GM18505 (cell line): ENCODE measurements around the gene AP2M1.

Experiments used
- ATAC-seq: cut with Tn5 transposase; IDR thresholded peaks from one replicate; pipeline ENCODE4 v1.9.1; 2021; ENCODE audit not compliant: unreplicated experiment
- POLR2A ChIP-seq: IDR thresholded peaks from 4 replicates; pipeline ENCODE4 v1.6.1; 2011; ENCODE audit warnings: borderline replicate concordance; ENCODE audit not compliant: insufficient read depth, insufficient read length; ENCODE audit errors: extremely low read depth

AP2M1 gene

DNA sequence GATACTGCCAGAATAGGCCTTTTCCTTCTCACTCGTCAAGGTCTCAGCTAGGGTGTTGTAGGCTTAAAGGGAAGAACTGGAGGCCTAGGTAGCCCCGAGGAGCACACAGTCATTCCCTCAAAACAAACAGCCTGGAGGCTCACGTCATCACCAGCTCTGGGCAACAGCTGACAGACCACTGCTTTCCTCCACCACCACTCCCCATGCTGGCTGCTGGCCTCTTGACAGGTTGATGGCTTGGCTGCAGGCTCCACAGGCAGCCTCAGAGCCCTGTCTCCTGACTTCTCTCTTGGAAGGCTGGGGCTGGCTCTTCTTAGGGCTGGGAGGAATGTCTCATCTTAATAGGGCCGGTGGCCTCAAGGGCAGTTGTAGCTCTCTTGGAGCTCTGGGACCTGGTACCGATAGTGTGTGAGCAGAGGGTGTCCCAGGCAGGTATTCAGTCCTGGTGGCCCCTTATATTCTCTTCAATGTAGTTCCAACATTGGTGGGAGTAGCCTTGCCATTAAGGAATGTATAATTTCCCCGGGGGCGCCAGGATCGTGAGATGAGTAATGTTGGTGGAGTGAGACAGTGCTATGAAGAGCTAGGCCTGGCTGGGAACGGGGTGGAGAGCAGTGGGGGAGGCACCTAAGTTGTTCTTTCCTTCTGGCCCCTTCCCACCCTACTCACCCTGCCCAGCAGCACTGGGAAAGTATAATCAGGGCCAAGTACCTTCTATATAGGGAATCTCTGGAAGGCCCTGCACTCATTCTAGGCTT is 6.1 kb upstream of the AP2M1 start:
- no peak for ATAC-seq
- no peak for TF ChIP-seq POLR2A

DNA sequence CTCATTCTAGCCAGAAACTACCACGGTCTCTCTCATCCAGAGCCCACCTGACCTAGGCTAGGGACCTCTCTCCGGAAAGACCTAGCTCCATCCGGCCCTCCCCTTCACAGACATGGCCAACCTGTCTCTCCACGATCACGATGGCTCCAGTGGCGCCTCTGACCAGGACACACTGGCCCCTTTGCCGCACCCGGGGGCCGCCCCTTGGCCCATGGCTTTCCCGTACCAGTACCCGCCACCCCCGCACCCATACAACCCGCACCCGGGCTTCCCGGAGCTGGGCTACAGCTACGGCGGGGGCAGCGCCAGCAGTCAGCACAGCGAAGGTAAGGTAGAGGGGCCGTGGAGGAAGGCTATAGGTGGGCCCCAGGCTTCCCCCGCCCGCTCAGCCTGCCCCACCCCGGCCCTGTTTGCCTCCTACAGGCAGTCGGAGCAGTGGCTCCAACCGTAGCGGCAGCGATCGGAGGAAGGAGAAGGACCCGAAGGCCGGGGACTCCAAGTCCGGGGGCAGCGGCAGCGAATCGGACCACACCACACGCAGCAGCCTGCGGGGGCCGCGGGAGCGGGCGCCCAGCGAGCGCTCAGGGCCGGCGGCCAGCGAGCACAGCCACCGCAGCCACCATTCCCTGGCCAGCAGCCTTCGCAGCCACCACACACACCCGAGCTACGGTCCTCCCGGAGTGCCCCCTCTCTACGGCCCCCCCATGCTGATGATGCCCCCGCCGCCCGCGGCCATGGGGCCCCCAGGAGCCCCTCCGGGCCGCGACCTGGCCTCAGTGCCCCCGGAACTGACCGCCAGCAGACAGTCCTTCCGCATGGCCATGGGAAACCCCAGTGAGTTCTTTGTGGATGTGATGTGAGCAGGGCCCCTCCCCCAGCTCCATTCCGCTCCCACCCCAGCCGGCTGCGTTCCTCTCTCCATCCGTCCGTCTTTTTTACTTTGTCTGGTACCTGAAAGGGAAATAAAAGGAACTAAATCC is 4.5 kb upstream of the AP2M1 start:
- no peak for TF ChIP-seq POLR2A
- no peak for ATAC-seq

DNA sequence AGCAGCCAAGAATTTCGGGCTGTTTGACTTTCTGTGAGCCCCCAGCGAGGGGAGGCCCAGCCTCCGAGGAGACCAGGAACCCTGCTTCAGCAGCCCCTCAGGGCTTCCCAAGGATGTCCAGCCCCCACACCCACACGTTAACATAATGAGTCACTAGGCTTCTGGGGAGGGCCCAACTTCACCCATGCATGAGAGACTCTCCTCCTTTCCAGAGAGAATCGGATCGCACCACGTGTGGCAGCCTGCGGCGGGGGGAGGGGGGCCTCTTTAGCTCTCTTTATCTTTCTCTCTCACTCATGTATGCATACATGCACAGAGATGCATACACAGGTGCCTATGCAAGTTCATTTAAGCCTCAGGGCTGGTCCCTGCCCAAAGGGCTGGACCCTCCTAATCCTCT is 3.1 kb upstream of the AP2M1 start:
- no peak for ATAC-seq
- no peak for TF ChIP-seq POLR2A

DNA sequence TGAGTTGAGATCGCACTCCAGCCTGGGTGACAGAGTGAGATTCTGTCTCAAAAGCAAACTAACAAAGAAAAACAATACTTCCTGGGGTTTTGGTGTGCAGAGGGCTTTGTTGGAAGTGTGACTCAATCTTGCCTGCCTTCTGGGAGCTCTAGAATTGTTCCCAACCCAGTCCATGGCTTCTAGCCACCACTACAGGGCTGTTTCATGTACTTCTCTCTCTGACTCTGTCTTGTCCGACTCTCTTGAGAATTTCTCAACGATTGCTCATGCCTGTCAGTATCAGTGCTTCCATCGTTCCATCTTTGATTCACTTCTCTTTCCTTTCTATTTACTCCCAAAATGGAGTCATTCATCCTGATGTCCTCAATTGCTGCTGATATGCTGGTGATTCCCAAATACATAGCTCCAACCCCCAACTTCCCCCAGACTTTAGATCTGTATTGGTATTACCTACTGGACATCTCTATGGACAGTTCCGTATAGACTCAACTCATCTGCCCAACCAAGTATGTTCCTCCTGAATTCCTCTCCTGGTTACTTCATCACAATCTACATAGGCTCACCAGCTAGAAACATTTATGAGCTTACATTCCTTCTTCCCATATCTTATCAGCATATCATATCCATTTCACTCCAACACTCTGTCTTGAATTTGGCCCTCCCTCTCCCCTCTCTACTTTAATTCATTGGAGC is 1.8 kb upstream of the AP2M1 start:
- no peak for TF ChIP-seq POLR2A
- no peak for ATAC-seq

DNA sequence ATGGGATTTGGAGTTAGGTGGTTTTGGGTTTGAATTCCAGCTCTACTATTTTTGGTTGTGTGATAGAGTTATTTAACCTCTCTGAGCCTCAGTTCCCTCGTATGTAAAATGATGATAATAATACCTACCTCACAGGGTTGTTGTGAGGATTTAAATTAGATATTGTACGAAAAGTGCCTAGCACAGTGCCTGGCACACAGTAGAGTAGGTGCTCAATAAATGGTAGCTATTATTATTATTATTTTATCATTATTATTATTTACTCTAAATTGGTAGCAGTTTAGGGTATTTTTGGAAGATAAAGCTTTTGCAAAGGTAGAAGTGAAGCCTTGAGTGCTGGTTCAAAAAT is 1.3 kb upstream of the AP2M1 start:
- no peak for ATAC-seq
- TF ChIP-seq POLR2A = no peak

DNA sequence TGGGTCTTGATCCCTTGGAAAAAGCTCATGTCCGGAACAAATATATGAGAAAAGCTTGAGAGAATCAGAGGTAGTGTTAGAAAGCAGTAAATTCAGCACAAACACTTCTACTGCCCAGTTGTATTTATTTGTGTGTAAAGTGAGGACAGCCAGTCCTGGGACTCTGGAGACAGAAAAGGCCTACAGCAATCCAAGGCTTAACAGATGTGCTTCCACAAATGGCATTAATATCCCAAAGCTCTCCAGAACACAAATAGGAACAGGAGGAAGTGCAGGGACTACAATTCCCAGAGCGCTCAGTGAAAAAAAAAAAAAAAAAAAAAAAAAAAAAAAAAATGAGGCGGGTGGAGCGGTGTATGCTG is 390 bp upstream of the AP2M1 start:
- TF ChIP-seq POLR2A = no peak
- no peak for ATAC-seq

DNA sequence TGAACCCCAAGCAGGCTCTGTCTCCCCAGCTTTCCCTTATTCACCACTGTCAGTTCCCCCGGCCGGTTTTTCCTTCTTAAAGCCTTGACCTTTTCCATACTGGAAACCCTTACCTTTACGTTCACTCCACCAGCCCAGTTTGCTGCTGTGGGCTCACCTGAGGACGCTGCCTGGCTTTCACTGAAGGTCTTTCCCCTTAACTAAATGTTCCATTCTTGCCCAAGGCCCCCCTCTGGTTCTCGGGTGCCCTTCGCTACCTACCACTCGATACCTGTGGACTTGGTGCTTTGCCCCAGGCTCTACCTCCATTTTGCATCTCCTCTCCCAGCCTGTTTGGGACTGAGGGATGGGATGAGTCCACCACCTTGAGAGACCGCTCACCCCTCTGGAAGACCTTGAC is 851 bp downstream of the AP2M1 start:
- no peak for ATAC-seq

DNA sequence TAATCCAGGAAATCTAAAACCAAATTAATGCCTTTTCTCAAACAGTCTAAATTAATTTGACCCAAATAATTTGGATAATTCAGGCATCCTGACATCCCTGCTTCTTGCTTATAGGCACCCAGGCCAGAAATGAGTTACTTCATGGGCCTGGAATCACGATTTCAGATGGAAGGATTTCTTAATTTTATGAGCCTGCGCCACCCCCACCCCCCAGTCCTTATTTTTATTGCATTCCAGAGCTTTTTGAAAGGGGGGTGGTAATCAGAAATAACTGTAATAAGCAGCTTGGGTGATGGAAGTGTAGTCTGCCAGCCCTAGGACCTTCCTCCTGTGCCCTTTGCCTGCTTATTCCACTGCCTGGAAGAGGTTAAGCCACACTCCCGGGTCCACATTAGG is 1.3 kb downstream of the AP2M1 start:
- TF ChIP-seq POLR2A = no peak
- ATAC-seq = no peak

More for the DNA sequence above, 851 bp downstream of the AP2M1 start:
- no peak for TF ChIP-seq POLR2A

DNA sequence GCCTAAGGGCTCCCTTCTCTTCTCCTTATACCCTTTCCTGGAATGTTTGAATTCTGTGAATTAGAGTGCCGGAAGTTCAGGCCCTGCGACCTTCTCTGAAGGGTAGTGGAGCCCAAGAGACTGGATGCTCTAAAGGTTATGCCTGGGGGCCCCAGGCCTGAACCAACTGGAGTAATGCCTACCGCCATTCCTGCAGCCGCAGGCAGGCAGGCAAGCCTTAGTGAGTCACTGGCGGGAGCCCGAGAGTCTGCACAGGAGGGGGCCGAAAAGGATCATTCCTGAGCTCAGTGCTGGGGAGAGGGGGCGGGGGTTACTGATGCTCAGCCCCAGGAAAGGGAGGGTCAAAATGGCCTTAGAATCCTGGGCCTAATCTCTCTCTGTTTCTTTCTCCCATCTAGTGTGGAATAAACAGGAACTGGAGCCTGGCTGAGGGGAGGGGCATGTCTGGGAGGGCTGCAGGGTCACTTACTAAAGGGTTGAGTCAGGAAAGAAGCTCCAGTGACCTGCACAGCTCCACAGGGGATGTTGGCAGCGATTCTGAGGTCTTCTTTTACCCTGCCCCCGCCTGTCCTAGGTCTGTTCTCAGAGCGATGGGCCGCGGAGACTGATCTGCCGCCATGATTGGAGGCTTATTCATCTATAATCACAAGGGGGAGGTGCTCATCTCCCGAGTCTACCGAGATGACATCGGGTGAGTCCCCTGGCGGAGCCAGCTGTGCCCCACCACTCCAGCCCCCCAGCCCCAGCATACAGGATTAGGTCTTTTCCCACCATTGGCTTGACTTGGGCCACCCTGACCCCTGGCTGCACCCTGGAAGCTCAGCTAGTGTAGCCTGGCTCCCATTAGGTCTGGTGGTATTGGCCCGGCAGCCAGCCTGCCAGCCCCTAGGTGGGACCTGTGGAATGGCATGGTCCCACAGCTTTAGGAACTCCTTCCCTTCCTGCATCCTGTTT is 2.0 kb downstream of the AP2M1 start:
- no peak for ATAC-seq
- no peak for TF ChIP-seq POLR2A

DNA sequence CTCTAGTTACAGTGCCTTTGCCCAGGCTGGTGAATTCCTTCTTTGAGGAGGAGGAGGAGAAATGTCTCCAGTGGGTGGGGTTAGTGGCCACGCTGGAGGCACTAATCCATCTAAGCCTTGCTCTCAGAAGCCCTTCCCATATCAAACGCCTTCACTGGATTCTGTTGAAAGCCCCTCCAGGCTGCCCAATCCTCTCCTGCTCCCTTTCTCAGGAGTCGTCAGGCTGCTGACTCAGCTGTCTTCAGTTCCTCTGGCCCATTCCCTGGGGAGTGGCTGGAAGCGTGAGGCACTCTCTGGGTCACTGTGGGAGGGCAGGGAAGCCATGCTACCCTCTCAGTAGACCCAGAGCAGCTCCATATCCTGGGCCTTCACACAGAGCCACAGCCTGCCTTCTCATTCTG is 2.7 kb downstream of the AP2M1 start:
- TF ChIP-seq POLR2A = no peak

DNA sequence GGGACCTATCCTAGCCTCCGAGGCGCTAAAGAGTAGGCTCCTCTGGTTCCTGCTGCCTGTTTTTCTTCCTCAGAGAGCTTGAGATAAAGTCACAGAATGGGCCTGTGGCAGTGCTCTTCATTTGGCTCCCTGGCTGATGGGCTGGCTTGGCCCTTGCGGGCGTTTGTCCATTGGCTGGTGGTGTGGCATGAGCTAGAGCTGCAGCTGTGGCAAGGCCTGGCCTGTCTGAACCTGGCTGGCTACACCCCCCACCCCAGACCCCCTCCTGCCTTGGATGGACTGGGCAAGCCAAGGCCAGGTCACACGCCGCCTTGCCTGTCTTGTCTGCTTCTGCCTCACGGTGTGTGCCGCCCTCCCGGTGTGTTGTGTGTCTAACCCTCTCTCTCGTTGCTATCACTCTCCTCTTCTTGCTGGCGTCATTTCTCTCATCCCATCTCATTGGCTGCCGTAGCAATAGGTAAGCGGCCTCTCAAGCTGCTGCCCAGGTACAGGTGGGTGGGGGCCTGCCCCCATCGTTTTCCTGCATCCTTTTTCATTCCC is 3.2 kb downstream of the AP2M1 start:
- ATAC-seq = no peak
- no peak for TF ChIP-seq POLR2A

More for the DNA sequence above, 2.7 kb downstream of the AP2M1 start:
- no peak for ATAC-seq

DNA sequence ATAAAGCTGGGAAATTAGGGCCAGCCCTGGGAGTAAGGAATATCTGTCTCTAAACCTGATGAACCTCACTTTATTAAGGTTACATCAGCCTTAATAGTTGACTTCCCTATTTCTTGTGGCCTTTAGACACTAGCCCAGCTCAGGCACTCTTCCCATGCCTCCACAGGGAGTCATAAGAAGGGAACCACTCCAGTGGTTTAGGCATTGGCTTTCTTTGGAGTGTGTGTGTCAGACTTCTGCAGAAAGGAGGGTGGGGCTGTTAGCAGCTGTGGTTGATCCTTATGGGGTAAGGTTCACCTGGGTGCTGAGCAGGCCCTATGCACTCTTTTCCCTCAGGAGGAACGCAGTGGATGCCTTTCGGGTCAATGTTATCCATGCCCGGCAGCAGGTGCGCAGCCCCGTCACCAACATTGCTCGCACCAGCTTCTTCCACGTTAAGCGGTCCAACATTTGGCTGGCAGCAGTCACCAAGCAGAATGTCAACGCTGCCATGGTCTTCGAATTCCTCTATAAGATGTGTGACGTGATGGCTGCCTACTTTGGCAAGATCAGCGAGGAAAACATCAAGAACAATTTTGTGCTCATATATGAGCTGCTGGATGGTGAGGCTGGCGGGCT is 4.0 kb downstream of the AP2M1 start:
- ATAC-seq = no peak
- no peak for TF ChIP-seq POLR2A
